Globus pallidus (tissue), 1 donor: ENCODE results near the gene NKX2-4.
"Not testable (repeated sequence)": the region's sequence is repeated elsewhere in the genome, so short reads cannot be mapped to it uniquely, and the experiment has no call there.

Experiments used
- DNase-seq: peaks from one replicate; pipeline ENCODE4 v3.0.0-alpha.2; 2015; ENCODE audit warnings: low spot score

The NKX2-4 gene

DNA sequence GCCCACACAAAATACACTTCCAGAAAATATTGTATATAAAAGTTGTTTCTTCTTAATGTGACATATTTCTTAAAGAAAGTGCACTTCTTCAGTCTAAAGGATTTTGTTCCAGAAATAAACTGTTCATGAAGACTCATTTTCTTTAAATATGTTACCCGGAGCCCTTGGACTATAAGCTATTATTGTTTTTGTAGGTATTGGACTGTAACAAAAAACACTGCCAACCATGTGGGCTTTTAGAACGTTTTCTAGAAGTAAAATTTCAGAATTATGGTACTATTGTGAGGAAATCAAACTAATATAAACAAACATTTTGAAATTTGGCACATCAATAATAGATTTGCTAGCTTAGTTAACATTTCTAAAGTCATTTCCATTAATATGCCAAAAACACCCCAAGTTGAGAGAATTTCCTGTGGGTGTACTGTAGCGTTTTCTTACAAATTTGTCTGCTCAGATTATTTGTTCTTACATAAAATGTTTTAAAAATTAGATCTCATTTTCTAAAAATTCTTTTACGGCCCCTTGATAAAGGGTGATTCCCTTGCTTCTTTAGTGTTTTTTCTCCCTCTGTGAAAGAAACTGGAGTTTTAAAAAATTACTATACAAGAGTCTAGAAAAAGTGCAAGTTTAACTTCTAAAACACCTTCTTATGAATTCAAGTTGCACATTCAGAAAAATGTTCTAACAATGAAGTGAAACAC is 3.4 kb downstream of the NKX2-4 start:
- DNase-seq: no peak

- DNase-seq: no peak
Measured at GRCh38 chr20:21393166-21393565, 4.2 kb downstream of the NKX2-4 start.

DNA sequence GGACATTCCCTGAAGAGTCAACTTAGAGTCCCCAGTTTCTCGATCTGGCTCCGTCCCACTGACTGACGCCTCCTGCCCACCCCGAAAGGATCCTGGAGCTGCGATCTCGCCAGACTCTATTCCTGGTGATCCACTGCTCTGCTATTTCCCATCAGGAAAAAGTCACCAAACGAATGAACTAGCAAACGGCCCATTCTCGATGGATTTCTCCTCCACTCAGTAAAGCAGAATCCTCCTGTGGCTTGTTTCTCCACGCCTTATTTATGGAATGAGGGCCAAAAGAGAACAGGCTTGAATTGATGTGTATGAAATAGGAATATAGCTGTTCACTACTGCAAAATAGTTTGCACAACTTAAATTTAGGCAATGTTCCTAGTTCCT is 5.4 kb downstream of the NKX2-4 start:
- no peak for DNase-seq

GRCh38 chr20:21391185-21391971 is 5.9 kb downstream of the NKX2-4 start:
- DNase-seq: no peak

DNA sequence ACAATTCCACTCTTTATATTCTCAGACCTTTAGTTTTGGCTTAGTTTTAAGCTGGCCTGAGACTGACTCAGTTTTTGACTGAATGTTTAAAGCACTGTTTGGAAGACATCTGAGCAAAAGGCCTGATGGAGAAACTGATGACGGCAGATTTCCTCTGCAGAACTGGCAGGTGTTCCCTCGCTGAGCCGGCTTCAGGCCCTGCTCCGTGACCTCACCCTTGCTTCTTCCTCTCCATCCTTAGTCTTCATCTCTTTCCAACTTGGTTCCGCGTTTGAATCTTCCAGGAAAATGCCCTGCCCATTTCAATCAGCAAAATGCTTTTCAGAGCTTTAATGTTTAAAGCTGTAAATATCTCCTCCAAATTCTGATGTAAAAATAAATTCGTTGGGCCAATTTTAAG is 6.6 kb downstream of the NKX2-4 start:
- DNase-seq: no peak

GRCh38 chr20:21389368-21389767 is 8.0 kb downstream of the NKX2-4 start:
- no peak for DNase-seq

- DNase-seq: no peak
Measured at GRCh38 chr20:21388566-21388965, 8.8 kb downstream of the NKX2-4 start.

- no peak for DNase-seq
Measured at GRCh38 chr20:21387528-21387927, 9.8 kb downstream of the NKX2-4 start.

- no peak for DNase-seq
Measured at GRCh38 chr20:21386111-21386510, 11.2 kb downstream of the NKX2-4 start.

DNA sequence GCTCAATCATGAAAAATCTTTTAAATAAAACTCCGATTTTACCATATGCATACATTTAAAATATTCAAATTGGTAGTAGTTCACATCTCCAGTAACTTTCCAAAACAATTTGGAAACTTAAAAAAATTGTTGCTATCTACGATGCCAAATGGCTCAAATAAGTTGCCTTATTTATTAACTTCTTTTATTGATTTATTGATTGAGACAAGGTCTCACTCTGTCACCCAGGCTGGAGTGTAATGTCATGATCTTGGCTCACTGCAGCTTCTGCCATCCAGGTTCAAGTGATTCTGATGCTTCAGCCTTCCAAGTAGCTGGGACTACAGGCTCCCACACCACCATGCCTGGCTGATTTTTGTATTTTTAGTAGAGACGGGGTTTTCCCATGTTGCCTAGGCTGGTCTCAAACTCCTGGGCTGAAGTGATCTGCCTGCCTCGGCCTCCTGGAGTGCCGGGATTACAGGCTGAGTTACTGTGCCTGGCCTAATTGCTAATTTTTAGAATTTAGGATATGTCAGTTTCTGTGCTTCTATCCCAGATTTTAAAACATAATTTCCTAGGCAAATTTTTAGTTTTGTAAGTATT is 12.9 kb downstream of the NKX2-4 start:
- no peak for DNase-seq

GRCh38 chr20:21381619-21382018 is 15.7 kb downstream of the NKX2-4 start:
- no peak for DNase-seq

- no peak for DNase-seq
Measured at GRCh38 chr20:21380711-21381110, 16.6 kb downstream of the NKX2-4 start.

- DNase-seq: no peak
Measured at GRCh38 chr20:21378259-21378658, 19.1 kb downstream of the NKX2-4 start.

DNA sequence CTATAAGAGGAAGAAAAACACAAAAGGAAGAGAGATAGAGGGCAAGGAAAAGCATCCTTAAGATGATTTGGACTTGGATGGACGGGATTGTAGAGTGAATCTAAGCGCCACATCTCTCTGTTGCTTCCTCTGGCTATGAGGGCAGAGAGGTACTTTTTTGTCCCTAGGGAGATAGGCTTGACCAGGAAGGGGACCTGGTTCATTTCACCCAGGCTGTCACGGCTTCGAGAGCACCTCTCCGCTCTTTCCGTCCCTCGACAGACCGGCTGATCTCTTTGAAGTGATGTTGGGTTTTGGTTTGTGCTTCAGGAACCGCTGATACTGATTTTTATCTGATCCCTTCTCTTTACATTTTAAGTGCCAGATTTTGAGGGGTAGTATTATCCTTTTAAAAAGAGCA is 19.6 kb downstream of the NKX2-4 start:
- no peak for DNase-seq

DNA sequence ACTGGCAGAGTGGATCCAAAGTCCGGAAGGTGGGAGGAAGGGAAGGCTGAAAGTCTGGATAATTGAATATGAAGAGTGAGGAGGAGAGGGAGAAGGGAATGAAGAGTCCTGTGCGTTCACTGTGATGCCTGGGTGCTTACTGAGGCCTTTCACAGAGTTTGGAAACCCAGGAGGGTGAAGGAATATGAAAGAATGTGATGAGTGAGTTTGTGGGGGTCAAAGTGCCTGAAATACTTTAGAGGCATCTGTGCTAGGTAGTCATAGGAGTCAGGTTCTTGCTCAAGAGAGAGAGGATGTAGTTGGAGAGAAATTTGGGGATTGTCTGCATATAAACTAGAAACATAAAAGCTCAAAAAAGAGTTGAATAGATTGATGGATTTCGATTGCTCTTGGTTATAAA is 20.7 kb downstream of the NKX2-4 start:
- no peak for DNase-seq

DNA sequence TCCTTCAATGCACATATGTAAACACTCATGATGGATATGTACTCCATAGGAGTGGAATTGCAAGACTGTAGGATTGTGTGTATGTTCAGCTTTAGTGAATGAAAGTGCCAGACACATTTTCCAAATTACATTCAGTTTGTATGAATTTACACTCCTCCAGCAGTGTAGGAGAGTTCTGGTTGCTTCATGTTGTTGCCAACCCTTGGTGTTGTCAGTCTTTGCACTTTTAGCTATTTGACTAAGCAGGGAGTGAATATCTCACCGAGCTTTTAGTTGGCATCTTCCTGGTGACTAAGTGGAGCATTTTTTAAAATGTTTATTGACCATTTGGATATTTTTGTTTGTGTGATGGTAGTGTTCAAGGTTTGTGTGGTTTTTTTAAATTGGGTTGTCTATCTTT is 23.9 kb downstream of the NKX2-4 start:
- no peak for DNase-seq

- DNase-seq: no peak
Measured at GRCh38 chr20:21372016-21372415, 25.3 kb downstream of the NKX2-4 start.

GRCh38 chr20:21371193-21371592 is 26.1 kb downstream of the NKX2-4 start:
- no peak for DNase-seq

- DNase-seq: no peak
Measured at GRCh38 chr20:21368791-21369190, 28.5 kb downstream of the NKX2-4 start.

GRCh38 chr20:21366273-21366672 is 31.1 kb downstream of the NKX2-4 start:
- DNase-seq: not testable (repeated sequence)

- no peak for DNase-seq
Measured at GRCh38 chr20:21365771-21366170, 31.6 kb downstream of the NKX2-4 start.

GRCh38 chr20:21364413-21364812 is 32.9 kb downstream of the NKX2-4 start:
- DNase-seq: no peak

DNA sequence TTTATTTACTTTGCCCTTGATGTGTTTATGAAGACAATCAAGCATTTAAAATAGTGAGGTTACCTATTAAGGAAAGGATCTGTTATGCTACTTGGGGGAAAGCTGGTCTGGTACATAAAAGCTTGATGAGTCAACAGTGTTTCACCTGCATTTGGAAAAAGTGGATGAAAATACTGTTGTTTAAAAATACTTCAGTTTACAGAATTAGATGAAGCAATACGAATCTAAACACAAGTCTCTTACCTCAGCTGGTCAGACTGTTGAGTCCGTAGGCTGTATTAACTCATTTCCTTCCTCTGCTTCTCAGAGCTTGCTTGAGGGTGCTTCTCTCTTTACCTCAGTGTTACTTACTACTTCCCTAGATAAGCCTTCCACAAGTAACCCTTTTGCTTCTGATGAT is 36.1 kb downstream of the NKX2-4 start:
- DNase-seq: no peak
